ENCODE measurements around the gene DENND1B. TPM values are rescaled to one million over a fixed set of nuclear protein-coding genes. Genes with fewer than 3 reads are reported as not detected.

Gene DENND1B
- polyA plus RNA-seq, 2 of the 4 experiments (the other 2 are of a cell fraction): 2.9 to 10.5 TPM

DNA sequence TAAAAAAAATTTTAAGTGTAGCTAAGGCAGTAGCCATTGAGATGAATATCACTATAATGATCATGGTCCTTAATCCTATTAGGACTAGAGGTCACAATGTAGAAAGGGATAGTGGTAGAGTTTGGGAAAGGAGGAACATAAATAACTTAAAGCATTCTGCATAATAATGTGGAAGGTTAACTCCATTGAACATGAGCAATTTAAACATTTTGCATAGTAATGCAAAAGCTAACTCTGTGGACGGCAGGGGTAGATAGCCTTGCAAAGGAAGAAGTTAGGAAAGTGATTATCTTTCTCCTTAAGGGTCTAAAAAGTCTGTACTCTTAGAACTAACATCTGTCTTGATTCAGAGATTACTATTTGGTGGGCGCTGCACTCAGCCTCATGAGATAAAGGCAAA is 39.0 kb upstream of the DENND1B start:
- FAIRE-seq (no peak), ATAC-seq (no peak)
- CTCF ChIA-PET: no interaction called here

DNA sequence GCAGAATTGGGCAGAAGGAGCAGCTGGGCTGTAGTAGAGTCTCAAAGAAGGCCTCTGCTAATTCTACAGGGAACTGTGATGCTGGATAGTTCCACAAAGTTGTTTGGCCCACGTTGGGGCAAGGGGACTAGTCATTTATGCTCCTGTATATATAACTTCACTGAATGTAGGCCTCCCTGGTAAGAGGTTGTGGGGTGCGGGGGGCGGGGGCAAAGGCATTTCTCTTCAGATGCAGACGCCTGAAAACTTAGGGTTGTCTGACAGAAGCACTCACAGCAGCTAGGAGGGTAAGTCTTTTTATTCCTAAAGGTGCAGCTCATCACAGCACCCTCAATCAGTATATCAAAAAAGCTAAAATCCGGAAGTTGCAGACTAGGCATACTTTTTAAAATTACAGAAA is 38.5 kb upstream of the DENND1B start:
- Histone ChIP-seq H3K4me1 (no peaks in the 10 kb centered on the region), H3K4me3 (no peak overlapping the region), H3K4me2 (no peak overlapping the region), H3K27ac (no peak overlapping the region), H3K9me3 (no peaks in the 10 kb centered on the region; the same call in 2 of the 3 replicates)
- WGBS (ENCODE audit: missing lambda C conversion rate): 46% methylated on average over 4 of the region's 5 CpGs
- no peak for TF ChIP-seq NPAS2 (CRISPR knock-in tag; IDR thresholded peaks at IDR 0.05; ENCODE audit: borderline replicate concordance)
- TF ChIP-seq SREBF2 (IDR thresholded peaks at IDR 0.05): no peak
- no peak for TF ChIP-seq HMGXB4 (CRISPR knock-in tag; IDR thresholded peaks at IDR 0.05; ENCODE audit: borderline replicate concordance)
- TF ChIP-seq, protein P1, sequence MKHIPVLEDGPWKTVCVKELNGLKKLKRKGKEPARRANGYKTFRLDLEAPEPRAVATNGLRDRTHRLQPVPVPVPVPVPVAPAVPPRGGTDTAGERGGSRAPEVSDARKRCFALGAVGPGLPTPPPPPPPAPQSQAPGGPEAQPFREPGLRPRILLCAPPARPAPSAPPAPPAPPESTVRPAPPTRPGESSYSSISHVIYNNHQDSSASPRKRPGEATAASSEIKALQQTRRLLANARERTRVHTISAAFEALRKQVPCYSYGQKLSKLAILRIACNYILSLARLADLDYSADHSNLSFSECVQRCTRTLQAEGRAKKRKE (CRISPR knock-in tag; IDR thresholded peaks at IDR 0.05; ENCODE audit: low read depth): no peak
- no peak for TF ChIP-seq RARB (CRISPR knock-in tag; IDR thresholded peaks at IDR 0.05)
- TF ChIP-seq RAD21 (conservative IDR thresholded peaks at IDR 0.05 in 1 of 2, IDR thresholded peaks at IDR 0.05 in 1 of 2): no peak
- TF ChIP-seq NR3C1 (IDR thresholded peaks at IDR 0.05): no peak
- no peak for TF ChIP-seq PHF8 (IDR thresholded peaks at IDR 0.05; ENCODE audit: borderline replicate concordance, low read depth)
- TF ChIP-seq TFCP2L1 (CRISPR knock-in tag; IDR thresholded peaks at IDR 0.05): no peak
- no peak for TF ChIP-seq HOXA7 (CRISPR knock-in tag; IDR thresholded peaks at IDR 0.05)
- TF ChIP-seq POLR2AphosphoS2 (conservative IDR thresholded peaks at IDR 0.05; ENCODE audit: low read length): no peak
- TF ChIP-seq ZSCAN20 (CRISPR knock-in tag; IDR thresholded peaks at IDR 0.05): no peak
- TF ChIP-seq ZC3H11A (IDR thresholded peaks at IDR 0.05): no peak
- no peak for TF ChIP-seq CEBPB (IDR thresholded peaks at IDR 0.05)
- TF ChIP-seq FOSB (CRISPR knock-in tag; IDR thresholded peaks at IDR 0.05): no peak
- no peak for TF ChIP-seq RFX5 (IDR thresholded peaks at IDR 0.05)
- no peak for TF ChIP-seq ZFP36 (IDR thresholded peaks at IDR 0.05; ENCODE audit: borderline replicate concordance, partially characterized antibody)
- ATAC-seq (no peak), DNase-seq (ENCODE audit: low read depth in 1 of 2, low spot score in 1 of 2) (no peak), FAIRE-seq (no peak)
- ChIA-PET CTCF (interaction anchor here (1.2 kb wide), 1 partner anchor 26 kb away, joined by 3 read pairs; no protein-coding TSS in a partner anchor), POLR2A (no interaction called here)

More for the DNA sequence above, 39.0 kb upstream of the DENND1B start:
- Histone ChIP-seq H3K4me1 (no peaks in the 10 kb centered on the region), H3K27ac (no peak overlapping the region), H3K9me3 (no peaks in the 10 kb centered on the region; the same call in 2 of the 3 replicates), H3K4me3 (no peak overlapping the region), H3K4me2 (no peak overlapping the region)
- DNase-seq (ENCODE audit: low read depth in 1 of 2, low spot score in 1 of 2): no peak
- TF ChIP-seq, protein P2, sequence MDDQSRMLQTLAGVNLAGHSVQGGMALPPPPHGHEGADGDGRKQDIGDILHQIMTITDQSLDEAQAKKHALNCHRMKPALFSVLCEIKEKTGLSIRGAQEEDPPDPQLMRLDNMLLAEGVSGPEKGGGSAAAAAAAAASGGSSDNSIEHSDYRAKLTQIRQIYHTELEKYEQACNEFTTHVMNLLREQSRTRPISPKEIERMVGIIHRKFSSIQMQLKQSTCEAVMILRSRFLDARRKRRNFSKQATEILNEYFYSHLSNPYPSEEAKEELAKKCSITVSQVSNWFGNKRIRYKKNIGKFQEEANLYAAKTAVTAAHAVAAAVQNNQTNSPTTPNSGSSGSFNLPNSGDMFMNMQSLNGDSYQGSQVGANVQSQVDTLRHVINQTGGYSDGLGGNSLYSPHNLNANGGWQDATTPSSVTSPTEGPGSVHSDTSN (IDR thresholded peaks at IDR 0.05): no peak
- TF ChIP-seq, protein P3, sequence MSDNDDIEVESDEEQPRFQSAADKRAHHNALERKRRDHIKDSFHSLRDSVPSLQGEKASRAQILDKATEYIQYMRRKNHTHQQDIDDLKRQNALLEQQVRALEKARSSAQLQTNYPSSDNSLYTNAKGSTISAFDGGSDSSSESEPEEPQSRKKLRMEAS (IDR thresholded peaks at IDR 0.05): no peak
- TF ChIP-seq KDM1A (IDR thresholded peaks at IDR 0.05; ENCODE audit: low read depth) (no peak), FOXS1 (CRISPR knock-in tag; IDR thresholded peaks at IDR 0.05) (no peak), HOXA7 (CRISPR knock-in tag; IDR thresholded peaks at IDR 0.05) (no peak), RNF2 (IDR thresholded peaks at IDR 0.05; ENCODE audit: borderline replicate concordance, low read depth) (no peak), JUNB (IDR thresholded peaks at IDR 0.05) (no peak)
- POLR2A ChIA-PET: no interaction called here
- WGBS (ENCODE audit: missing lambda C conversion rate): 71% methylated on average over 2 of the region's 2 CpGs

Data from A549 (cell line).